ENCODE measurements around the gene C17orf75.
"Not testable (repeated sequence)": the region's sequence is repeated elsewhere in the genome, so short reads cannot be mapped to it uniquely, and the experiment has no call there.

C17orf75 gene, protein sequence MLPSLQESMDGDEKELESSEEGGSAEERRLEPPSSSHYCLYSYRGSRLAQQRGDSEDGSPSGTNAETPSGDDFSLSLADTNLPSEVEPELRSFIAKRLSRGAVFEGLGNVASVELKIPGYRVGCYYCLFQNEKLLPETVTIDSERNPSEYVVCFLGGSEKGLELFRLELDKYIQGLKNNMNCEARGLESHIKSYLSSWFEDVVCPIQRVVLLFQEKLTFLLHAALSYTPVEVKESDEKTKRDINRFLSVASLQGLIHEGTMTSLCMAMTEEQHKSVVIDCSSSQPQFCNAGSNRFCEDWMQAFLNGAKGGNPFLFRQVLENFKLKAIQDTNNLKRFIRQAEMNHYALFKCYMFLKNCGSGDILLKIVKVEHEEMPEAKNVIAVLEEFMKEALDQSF

DNA sequence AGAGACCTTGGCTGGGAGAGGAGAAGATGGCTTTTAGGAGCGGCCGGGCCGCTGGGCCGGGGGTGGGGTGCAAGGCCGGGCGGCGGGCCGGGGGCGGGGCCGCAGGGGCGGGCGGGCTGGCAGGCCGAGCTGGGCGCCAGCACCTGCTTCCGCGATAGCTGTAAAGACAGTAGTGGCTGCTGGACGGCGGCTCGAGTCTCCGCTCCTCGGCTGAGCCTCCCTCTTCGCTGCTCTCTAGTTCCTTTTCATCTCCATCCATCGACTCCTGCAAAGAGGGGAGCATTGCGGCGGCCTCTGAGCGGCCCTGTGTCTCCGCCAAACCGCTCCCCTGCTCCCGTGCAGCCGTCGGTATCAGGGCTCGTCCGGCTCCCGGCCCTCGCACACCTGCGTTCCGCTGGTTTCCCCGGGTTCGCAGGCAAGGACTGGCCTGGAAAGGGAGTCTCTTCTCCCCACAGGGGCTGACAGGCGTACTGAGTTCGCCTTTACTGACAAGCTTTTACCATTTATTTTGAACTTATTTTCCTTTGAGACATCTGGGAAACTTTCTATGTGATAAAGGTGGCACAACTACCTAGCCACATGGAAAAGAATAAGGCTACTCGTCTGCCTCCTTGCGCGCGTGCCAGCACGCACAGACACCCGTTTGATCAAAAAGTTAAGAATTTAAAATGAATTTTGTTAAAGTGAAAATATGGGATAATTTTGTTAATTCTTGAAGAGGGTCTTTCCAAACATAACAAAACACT, at the start of gene C17orf75:
C17orf75 (minus strand) TSS at position 317 of the 746 bp plus-strand sequence; CDS start at position 283, 34 bp downstream.
- H3K4me3 ChIP-seq (ENCODE audit: low read depth, low read length), result peak within 1 kb of the TSS; percentile 77
- TF ChIP-seq, protein P1, sequence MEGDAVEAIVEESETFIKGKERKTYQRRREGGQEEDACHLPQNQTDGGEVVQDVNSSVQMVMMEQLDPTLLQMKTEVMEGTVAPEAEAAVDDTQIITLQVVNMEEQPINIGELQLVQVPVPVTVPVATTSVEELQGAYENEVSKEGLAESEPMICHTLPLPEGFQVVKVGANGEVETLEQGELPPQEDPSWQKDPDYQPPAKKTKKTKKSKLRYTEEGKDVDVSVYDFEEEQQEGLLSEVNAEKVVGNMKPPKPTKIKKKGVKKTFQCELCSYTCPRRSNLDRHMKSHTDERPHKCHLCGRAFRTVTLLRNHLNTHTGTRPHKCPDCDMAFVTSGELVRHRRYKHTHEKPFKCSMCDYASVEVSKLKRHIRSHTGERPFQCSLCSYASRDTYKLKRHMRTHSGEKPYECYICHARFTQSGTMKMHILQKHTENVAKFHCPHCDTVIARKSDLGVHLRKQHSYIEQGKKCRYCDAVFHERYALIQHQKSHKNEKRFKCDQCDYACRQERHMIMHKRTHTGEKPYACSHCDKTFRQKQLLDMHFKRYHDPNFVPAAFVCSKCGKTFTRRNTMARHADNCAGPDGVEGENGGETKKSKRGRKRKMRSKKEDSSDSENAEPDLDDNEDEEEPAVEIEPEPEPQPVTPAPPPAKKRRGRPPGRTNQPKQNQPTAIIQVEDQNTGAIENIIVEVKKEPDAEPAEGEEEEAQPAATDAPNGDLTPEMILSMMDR (conservative IDR thresholded peaks at IDR 0.05; ENCODE audit: low read depth, low read length), result no peak
- peak; percentile 77 for DNase-seq (ENCODE audit: low read depth)

DNA sequence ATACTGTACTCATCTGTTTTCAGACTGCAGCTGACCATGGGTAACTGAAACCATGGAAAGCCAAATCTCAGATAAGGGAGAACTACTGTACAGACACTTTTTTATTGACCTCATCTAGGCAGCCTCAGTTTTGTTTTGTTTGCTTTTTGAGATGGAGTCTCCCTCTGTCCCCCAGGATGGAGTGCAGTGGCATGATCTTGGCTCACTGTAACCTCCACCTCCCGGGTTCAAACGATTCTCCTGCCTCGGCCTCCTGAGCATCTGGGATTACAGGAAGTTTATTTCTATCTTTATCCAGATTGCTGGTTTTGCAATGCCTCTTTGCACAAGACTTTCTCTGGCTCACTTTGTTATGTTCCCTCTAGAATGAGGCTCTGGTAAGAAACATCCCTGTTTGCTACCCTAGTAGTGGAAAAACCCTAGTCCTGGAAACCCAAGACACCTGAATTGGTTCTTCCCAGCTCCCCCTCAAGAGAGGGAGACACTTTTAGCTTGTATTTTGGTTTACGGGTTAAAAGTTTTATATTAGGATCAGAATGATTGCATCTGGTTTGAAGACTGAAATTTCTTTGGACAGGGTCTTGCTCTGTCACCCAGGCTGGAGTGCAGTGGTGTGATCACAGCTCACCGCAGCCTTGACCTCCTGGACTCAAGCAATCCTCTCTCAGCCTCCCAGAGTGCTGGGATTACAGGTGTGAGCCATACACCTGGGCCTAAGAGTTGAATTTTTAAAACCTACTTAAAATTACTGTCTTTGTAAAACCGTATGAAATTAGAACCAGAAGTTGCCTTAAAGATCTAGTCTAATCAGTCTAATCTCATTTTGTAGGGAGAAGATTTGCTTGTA, 46.9 kb upstream of the C17orf75 start:
- peak; percentile 59 for DNase-seq (ENCODE audit: low read depth)
- TF ChIP-seq, protein P1 (conservative IDR thresholded peaks at IDR 0.05; ENCODE audit: low read depth, low read length), result no peak
- H3K4me3 ChIP-seq (ENCODE audit: low read depth, low read length), result no peak overlapping the region

DNA sequence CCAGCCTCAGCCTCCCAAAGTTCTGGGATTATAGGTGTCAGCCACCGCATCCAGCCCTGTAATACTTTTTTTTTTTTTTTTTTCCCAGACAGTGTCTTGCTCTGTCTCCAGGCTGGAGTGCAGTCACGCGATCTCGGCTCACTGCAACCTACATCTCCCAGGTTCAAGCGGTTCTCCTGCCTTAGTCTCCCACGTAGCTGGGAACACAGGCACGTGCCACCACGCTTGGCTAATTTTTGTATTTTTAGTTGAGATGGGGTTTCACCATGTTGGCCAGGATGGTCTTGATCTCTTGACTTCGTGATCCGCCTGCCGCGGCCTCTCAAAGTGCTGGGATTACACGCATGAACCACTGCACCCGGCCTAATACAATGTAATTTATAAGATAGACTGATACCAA, 46.2 kb upstream of the C17orf75 start:
- not testable (repeated sequence) for H3K4me3 ChIP-seq (ENCODE audit: low read depth, low read length)

DNA sequence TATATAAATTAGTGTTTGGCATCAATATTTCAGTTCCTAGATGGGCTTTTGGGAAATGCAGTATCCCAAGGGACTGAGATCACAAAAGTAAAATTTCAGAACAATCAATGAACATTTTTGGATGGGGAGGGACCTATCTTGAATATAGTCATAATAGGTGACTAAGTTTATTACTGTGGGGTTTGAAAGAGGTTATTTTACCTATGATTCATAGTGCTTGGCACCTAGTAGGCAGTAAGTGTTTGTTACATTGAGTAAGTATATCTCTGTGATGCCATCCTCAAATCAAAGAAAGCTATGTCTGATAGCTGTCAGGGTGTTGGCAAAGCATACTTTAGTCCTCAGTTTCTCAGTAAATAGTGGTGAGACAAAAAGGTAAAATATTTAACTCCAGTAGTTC, 44.9 kb upstream of the C17orf75 start:
- DNase-seq (ENCODE audit: low read depth), result no peak
- TF ChIP-seq, protein P1 (conservative IDR thresholded peaks at IDR 0.05; ENCODE audit: low read depth, low read length), result no peak
- no peak overlapping the region for H3K4me3 ChIP-seq (ENCODE audit: low read depth, low read length)

More for the DNA sequence above, 46.2 kb upstream of the C17orf75 start:
- not testable (repeated sequence) for DNase-seq (ENCODE audit: low read depth)

DNA sequence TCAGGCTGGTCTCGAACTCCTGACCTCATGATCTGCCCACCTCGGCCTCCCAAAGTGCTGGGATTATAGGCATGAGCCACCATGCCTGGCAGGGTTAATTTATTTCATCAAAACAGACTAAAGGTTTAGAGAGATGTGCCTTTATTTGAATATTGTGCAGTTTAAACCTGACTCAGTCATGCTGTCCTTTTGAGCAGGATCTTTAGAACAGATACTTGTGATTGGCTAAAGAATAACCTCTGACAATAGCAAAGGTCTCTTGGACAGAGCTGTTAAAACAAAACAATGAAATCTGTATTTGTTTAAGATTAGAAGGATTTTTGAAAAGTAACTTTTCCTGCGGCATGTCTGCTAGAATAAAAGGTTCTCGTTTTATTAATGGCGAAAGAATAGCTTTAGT, 44.0 kb upstream of the C17orf75 start:
- DNase-seq (ENCODE audit: low read depth), result no peak
- TF ChIP-seq, protein P1 (conservative IDR thresholded peaks at IDR 0.05; ENCODE audit: low read depth, low read length), result no peak
- H3K4me3 ChIP-seq (ENCODE audit: low read depth, low read length), result no peak overlapping the region

DNA sequence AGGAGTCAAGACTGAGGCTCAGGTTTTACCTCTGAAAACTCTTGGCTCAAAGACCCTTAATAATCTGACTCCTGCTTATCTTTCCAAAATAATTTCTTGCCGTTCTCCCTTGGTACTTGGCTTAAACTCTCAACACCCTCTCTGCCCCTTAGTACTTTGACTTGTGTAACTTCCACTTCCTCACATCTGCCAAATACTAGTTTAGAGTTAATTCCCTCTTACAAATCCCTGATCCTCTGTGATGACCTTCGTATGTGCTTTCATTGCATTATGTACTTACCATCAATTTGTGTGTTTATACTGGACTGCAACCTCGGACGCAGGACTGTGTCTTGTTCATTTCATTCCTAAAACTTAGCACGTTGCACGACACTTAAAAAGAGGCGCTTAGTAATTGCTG, 43.1 kb upstream of the C17orf75 start:
- TF ChIP-seq, protein P1 (conservative IDR thresholded peaks at IDR 0.05; ENCODE audit: low read depth, low read length), result no peak
- peak; percentile 16 for DNase-seq (ENCODE audit: low read depth)
- H3K4me3 ChIP-seq (ENCODE audit: low read depth, low read length), result no peak overlapping the region
